GM15510 (cell line): ENCODE measurements around the gene GNE.

ENCODE experiments used
- POLR2A ChIP-seq: IDR thresholded peaks from 3 replicates; pipeline ENCODE4 v1.6.1; 2011; ENCODE audit warnings: borderline replicate concordance; ENCODE audit not compliant: insufficient read length; ENCODE audit errors: extremely low read depth

The GNE gene

GRCh38 chr9:36258208-36258995 lies at the start of gene GNE:
TSS of gene GNE (minus strand) at chr9:36258448. CDS start at chr9:36249355, 9,093 bp downstream.
- TF ChIP-seq POLR2A: peak; percentile 89

GRCh38 chr9:36306471-36307306 lies 48.4 kb upstream of the GNE start:
- no peak for TF ChIP-seq POLR2A

GRCh38 chr9:36301227-36301626 lies 43.0 kb upstream of the GNE start:
- TF ChIP-seq POLR2A: no peak

- TF ChIP-seq POLR2A: no peak
Observed at GRCh38 chr9:36298566-36298965, 40.3 kb upstream of the GNE start.

GRCh38 chr9:36297798-36298197 lies 39.5 kb upstream of the GNE start:
- no peak for TF ChIP-seq POLR2A

- no peak for TF ChIP-seq POLR2A
Observed at GRCh38 chr9:36293918-36294317, 35.7 kb upstream of the GNE start.

- TF ChIP-seq POLR2A: no peak
Observed at GRCh38 chr9:36293171-36293570, 34.9 kb upstream of the GNE start.

GRCh38 chr9:36292641-36293040 lies 34.4 kb upstream of the GNE start:
- TF ChIP-seq POLR2A: no peak

- no peak for TF ChIP-seq POLR2A
Observed at GRCh38 chr9:36290996-36291395, 32.7 kb upstream of the GNE start.

- no peak for TF ChIP-seq POLR2A
Observed at GRCh38 chr9:36289836-36290435, 31.7 kb upstream of the GNE start.

- TF ChIP-seq POLR2A: no peak
Observed at GRCh38 chr9:36288070-36288469, 29.8 kb upstream of the GNE start.

GRCh38 chr9:36286388-36286787 lies 28.1 kb upstream of the GNE start:
- no peak for TF ChIP-seq POLR2A

GRCh38 chr9:36284226-36284625 lies 26.0 kb upstream of the GNE start:
- TF ChIP-seq POLR2A: no peak

GRCh38 chr9:36282275-36282674 lies 24.0 kb upstream of the GNE start:
- TF ChIP-seq POLR2A: no peak

GRCh38 chr9:36280989-36281388 lies 22.7 kb upstream of the GNE start:
- no peak for TF ChIP-seq POLR2A
